HepG2 (cell line): ENCODE data around the gene TEX12.

Experiments used
- BHLHE40 ChIP-seq: IDR thresholded peaks from 2 replicates; pipeline ENCODE4 v1.6.1; 2011; ENCODE audit warnings: low read length, improper control_type of control experiment
- RAD21 ChIP-seq: fragments of 450-650 bp; formaldehyde crosslinking; IDR thresholded peaks from 2 replicates; pipeline ENCODE4 v1.5.0; 2020; ENCODE audit warnings: mild to moderate bottlenecking
- ZNF776 ChIP-seq: sonication (generic); formaldehyde crosslinking; IDR thresholded peaks from 2 replicates; pipeline ENCODE4 v1.4.0; 2020; ENCODE audit warnings: mild to moderate bottlenecking, missing genetic modification reagents
- TF ChIP-seq, protein P1 (sequence below): sonication (generic); formaldehyde crosslinking; IDR thresholded peaks from 2 replicates; pipeline ENCODE4 v1.5.0; 2020; ENCODE audit warnings: mild to moderate bottlenecking, missing genetic modification reagents, moderate library complexity

DNA sequence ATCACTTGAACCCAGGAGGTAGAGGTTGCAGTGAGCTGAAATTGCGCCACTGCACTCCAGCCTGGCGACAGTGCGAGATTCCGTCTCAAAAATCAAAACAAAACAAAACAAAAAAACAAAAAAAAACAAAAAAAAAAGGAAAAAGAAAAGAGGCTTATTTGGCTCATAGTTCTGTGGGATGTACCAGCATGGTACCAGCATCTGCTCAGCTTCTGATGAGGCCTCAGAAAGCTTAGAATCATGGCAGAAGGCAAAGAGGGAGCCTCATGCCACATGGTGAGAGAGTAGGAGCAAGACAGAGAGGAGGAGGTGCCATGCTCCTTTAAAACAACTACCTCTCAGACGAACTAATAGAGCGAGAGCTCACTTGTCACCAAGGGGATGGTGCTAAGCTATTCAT is 48.4 kb downstream of the TEX12 start:
- TF ChIP-seq ZNF776 (no peak), BHLHE40 (no peak), RAD21 (no peak)
- TF ChIP-seq, protein P1, sequence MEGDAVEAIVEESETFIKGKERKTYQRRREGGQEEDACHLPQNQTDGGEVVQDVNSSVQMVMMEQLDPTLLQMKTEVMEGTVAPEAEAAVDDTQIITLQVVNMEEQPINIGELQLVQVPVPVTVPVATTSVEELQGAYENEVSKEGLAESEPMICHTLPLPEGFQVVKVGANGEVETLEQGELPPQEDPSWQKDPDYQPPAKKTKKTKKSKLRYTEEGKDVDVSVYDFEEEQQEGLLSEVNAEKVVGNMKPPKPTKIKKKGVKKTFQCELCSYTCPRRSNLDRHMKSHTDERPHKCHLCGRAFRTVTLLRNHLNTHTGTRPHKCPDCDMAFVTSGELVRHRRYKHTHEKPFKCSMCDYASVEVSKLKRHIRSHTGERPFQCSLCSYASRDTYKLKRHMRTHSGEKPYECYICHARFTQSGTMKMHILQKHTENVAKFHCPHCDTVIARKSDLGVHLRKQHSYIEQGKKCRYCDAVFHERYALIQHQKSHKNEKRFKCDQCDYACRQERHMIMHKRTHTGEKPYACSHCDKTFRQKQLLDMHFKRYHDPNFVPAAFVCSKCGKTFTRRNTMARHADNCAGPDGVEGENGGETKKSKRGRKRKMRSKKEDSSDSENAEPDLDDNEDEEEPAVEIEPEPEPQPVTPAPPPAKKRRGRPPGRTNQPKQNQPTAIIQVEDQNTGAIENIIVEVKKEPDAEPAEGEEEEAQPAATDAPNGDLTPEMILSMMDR (CRISPR knock-in tag), result no peak
